NCI-H510A treated with DMSO at 0.1 percent for 48 hours (cell line): ENCODE measurements around the gene OPHN1.

Experiments
- DNase-seq: peaks from one replicate; lab custom pipeline; 2025; lab: John Stamatoyannopoulos, UW

Gene OPHN1

GRCh38 chrX:68061206-68061535, 372.1 kb downstream of the OPHN1 start:
- no peak for DNase-seq

DNA sequence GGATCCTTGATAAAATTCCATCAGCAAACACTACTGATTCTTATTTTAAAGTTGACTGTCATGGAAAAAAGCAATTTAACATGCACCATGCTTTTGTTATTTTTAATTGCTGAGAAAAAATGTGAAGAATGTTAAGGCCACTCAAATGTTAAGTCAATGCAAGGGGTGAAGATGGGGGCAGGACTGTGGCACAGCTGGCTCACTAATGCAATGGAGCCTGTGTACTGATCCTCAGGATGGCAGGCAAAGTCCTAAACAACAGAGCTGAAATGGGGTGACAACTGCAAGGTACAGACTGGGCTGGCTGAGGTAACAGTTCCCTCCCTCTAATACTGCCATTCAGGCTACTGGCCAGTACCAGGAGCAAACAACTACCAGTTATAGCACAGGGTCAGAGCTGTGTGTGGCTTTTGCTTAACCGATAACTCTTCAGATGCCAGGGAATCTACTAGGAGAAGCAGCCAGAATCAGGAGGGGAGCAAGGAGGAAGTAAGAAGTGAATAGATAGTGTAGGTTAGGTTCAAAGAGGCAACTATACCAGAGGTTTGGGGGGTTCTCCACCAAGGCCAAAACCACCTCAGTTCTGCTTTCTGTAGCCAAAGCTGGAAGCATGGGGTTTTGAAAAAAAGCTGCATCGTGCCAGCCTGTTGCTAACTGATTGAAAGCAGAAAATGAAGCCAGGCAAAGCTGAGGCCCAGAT, 372.6 kb downstream of the OPHN1 start:
- DNase-seq = no peak

DNA sequence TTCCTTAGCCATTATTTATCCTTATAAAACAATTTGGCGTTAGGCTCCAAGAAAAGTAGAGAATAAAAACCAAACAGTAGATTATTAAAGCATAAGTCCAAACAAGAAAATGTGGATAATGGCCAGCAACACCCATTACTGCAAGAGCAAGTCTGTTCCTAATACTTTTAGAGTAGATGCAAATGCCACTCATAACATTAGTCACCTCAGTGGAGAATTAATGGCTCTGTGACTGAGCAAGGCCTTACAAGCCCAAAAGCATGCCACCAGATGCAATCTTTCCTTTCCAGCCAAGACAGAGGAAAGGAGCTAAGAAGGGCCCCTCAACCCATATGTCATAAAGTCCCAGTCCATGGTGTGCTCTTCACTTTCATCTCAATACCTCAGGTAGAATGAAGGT, 373.8 kb downstream of the OPHN1 start:
- no peak for DNase-seq

- DNase-seq = no peak
These were observed 383.8 kb downstream of the OPHN1 start for GRCh38 chrX:68049466-68049865.

- no peak for DNase-seq
These were observed 384.5 kb downstream of the OPHN1 start for GRCh38 chrX:68048774-68049173.

DNA sequence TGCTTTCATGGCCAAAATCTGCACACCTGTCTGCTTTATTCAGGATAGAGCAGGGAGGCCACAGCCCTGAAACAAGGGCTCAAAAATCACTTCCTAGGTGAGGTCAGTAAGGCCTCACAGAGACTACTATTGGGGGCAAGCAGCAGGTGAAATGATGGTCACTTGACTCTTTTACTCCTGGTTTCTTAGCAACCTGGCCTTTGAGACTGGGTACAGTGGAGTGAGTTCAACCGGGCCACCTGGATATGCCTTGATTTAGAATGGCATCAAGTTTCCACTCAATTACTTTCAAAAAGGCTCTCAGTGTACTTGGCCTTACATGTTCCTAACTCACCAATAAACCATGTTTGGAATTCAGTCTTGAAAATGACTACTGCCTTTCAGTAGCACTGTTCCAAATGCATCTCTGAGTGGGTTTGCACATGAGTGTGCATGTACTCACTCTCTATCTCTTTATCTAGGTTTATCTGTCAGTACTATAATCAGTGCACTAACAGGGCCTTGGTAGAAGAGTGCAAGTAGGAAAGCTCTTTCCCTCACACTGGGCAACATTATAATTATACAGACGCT, 388.2 kb downstream of the OPHN1 start:
- DNase-seq = peak; percentile 85

- peak; percentile 33 for DNase-seq
These were observed 389.4 kb downstream of the OPHN1 start for GRCh38 chrX:68043713-68044438.

GRCh38 chrX:68041110-68041509, 392.2 kb downstream of the OPHN1 start:
- DNase-seq = no peak

DNA sequence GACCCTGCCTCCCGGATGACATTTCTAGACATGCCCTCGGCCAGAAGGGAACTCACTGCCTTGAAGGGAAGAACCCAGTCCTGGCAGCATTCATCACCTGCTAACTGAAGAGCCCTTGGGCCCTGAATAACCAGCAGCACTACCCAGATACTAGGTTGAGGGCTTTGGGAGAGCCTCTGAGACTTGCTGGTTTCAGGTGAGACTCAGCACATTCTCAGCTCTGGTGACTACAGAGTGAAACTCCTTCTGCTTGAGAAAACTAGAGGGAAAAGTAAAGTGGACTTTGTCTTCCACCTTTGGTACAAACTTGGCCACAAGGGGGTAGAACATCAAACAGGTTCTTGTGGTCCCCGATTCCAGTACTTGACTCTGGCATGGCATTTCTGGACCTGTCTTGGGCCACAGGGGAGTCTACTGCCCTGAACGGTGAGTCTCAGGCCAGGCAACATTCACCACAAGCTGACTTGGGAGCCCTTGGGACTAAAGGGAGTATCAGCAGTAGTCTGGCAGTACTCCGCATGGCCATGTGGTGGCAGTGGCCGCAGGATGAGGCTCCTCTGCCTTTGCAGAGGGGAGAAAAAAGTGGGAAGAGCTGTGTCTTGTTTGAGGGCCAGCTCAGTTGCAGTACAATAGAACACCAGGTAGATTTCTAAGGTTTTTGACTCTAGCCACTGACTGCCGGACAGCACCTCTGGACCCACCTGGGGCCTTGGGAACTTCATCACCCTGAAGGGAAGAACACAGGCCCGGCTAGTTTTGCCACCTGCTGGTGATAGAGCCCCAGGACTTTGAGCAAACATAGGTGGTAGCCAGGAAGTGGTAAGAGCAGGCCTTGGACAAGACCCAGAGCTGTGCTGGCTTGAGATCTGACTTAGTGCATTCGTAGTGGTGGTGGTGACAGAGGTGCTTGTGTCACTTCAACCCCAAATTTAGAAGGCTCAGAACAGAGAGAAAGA, 414.8 kb downstream of the OPHN1 start:
- DNase-seq = no peak

DNA sequence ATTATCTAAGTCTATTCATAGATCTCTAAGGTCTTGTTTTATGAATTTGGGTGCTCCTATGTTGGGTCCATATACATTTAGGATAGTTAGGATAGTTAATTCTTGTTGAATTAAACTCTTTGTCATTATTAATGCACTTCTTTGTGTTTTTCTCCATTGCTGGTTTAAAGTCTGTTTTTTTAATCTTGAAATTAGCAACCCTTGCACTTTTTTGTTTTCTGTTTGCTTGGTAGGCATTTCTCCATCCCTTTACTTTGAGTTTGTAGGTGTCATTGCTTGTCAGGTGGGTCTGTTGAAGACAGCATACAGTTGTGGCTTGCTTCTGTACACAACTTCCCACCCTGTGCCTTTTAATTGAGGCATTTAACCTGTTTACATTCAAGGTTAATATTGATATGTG, 434.8 kb downstream of the OPHN1 start:
- no peak for DNase-seq
